GM21360 (cell line): ENCODE results near the gene HMHB1.
A peak's percentile ranks its signal among the peaks of the same experiment; 100 is the strongest.
"Not testable (repeated sequence)": the region's sequence is repeated elsewhere in the genome, so short reads cannot be mapped to it uniquely, and the experiment has no call there.

Source experiments
- ATAC-seq: cut with Tn5 transposase; IDR thresholded peaks from one replicate; pipeline ENCODE4 v1.9.1; 2021; ENCODE audit warnings: mild to moderate bottlenecking, moderate library complexity; ENCODE audit not compliant: unreplicated experiment

HMHB1 gene

GRCh38 chr5:143801252-143801939 is 10.6 kb upstream of the HMHB1 start:
- ATAC-seq: no peak

- no peak for ATAC-seq
Measured at GRCh38 chr5:143805861-143806260, 6.1 kb upstream of the HMHB1 start.

- ATAC-seq: no peak
Measured at GRCh38 chr5:143806579-143806978, 5.4 kb upstream of the HMHB1 start.

- no peak for ATAC-seq
Measured at GRCh38 chr5:143807401-143807800, 4.6 kb upstream of the HMHB1 start.

- not testable (repeated sequence) for ATAC-seq
Measured at GRCh38 chr5:143816370-143816769, 4.4 kb downstream of the HMHB1 start.

- ATAC-seq: no peak
Measured at GRCh38 chr5:143819716-143820115, 7.8 kb downstream of the HMHB1 start.

GRCh38 chr5:143820451-143820850 is 8.5 kb downstream of the HMHB1 start:
- no peak for ATAC-seq

- peak; percentile 42 for ATAC-seq
Measured at GRCh38 chr5:143824851-143825720, 13.1 kb downstream of the HMHB1 start.

GRCh38 chr5:143826951-143827444 is 15.0 kb downstream of the HMHB1 start:
- ATAC-seq: peak; percentile 92

- peak; percentile 36 for ATAC-seq
Measured at GRCh38 chr5:143828710-143829109, 16.7 kb downstream of the HMHB1 start.

- ATAC-seq: no peak
Measured at GRCh38 chr5:143833177-143833576, 21.2 kb downstream of the HMHB1 start.

- no peak for ATAC-seq
Measured at GRCh38 chr5:143835251-143835650, 23.3 kb downstream of the HMHB1 start.

- no peak for ATAC-seq
Measured at GRCh38 chr5:143836161-143836725, 24.3 kb downstream of the HMHB1 start.

GRCh38 chr5:143837306-143837848 is 25.4 kb downstream of the HMHB1 start:
- no peak for ATAC-seq

- ATAC-seq: no peak
Measured at GRCh38 chr5:143841446-143841845, 29.5 kb downstream of the HMHB1 start.

GRCh38 chr5:143842920-143843319 is 31.0 kb downstream of the HMHB1 start:
- ATAC-seq: no peak

- ATAC-seq: no peak
Measured at GRCh38 chr5:143843461-143843860, 31.5 kb downstream of the HMHB1 start.

GRCh38 chr5:143850050-143850683 is 38.2 kb downstream of the HMHB1 start:
- ATAC-seq: peak; percentile 80

- ATAC-seq: no peak
Measured at GRCh38 chr5:143851383-143851782, 39.4 kb downstream of the HMHB1 start.

- ATAC-seq: no peak
Measured at GRCh38 chr5:143860211-143860610, 48.2 kb downstream of the HMHB1 start.

- ATAC-seq: no peak
Measured at GRCh38 chr5:143862271-143862670, 50.3 kb downstream of the HMHB1 start.
